HG03108 (cell line): ENCODE results near the gene NSUN4.
"Not testable (repeated sequence)": the region's sequence is repeated elsewhere in the genome, so short reads cannot be mapped to it uniquely, and the experiment has no call there.

Source experiments
- ATAC-seq: cut with Tn5 transposase; IDR thresholded peaks from one replicate; pipeline ENCODE4 v1.9.1; 2021; ENCODE audit warnings: moderate library complexity; ENCODE audit not compliant: unreplicated experiment

Gene NSUN4

GRCh38 chr1:46340404-46341221 is at the start of gene NSUN4:
Gene NSUN4, plus strand, starts transcription at chr1:46340807. Its CDS starts 20 bp downstream, at chr1:46340827.
- peak; percentile 86 for ATAC-seq

- no peak for ATAC-seq
These were observed 45.3 kb upstream of the NSUN4 start for GRCh38 chr1:46295306-46295705.

GRCh38 chr1:46298387-46298786 is 42.2 kb upstream of the NSUN4 start:
- no peak for ATAC-seq

- no peak for ATAC-seq
These were observed 39.8 kb upstream of the NSUN4 start for GRCh38 chr1:46300673-46301405.

GRCh38 chr1:46301406-46301807 is 39.2 kb upstream of the NSUN4 start:
- ATAC-seq, result no peak

GRCh38 chr1:46301808-46302640 is 38.6 kb upstream of the NSUN4 start:
- ATAC-seq, result peak; percentile 33

- ATAC-seq, result no peak
These were observed 38.0 kb upstream of the NSUN4 start for GRCh38 chr1:46302641-46303037.

GRCh38 chr1:46303038-46303871 is 37.4 kb upstream of the NSUN4 start, which contains the start of the genes LRRC41 and UQCRH:
Gene LRRC41, minus strand, starts transcription at chr1:46303616. Its CDS starts 294 bp downstream, at chr1:46303322.
Gene UQCRH, plus strand, starts transcription at chr1:46303698. Its CDS starts 69 bp downstream, at chr1:46303767.
- peak; percentile 77 for ATAC-seq

- no peak for ATAC-seq
These were observed 36.7 kb upstream of the NSUN4 start for GRCh38 chr1:46303872-46304326.

GRCh38 chr1:46306159-46306530 is 34.5 kb upstream of the NSUN4 start:
- ATAC-seq, result no peak

- ATAC-seq, result no peak
These were observed 31.0 kb upstream of the NSUN4 start for GRCh38 chr1:46309401-46310159.

GRCh38 chr1:46310321-46310720 is 30.3 kb upstream of the NSUN4 start:
- ATAC-seq, result no peak

GRCh38 chr1:46315669-46316403 is 24.8 kb upstream of the NSUN4 start:
- no peak for ATAC-seq

GRCh38 chr1:46317323-46317722 is 23.3 kb upstream of the NSUN4 start:
- ATAC-seq, result no peak

GRCh38 chr1:46319301-46319700 is 21.3 kb upstream of the NSUN4 start:
- ATAC-seq, result not testable (repeated sequence)

- not testable (repeated sequence) for ATAC-seq
These were observed 20.4 kb upstream of the NSUN4 start for GRCh38 chr1:46319960-46320914.

- ATAC-seq, result not testable (repeated sequence)
These were observed 18.4 kb upstream of the NSUN4 start for GRCh38 chr1:46322191-46322590.
